Keratinocyte (primary cell): ENCODE data around the gene SPATC1L. TPM values are rescaled to one million over a fixed set of nuclear protein-coding genes. Genes with fewer than 3 reads are reported as not detected.

Source experiments
- DNase-seq: peaks from one replicate; pipeline ENCODE4 v3.0.0-alpha.2; 2011; ENCODE audit warnings: low read depth, missing footprints, low spot score
- FAIRE-seq: peaks from 2 replicates; lab custom pipeline; 2011; peaks lifted over from hg19 to GRCh38; lab: Jason Lieb, UNC
- H2AFZ ChIP-seq: 2 replicates; pipeline ENCODE4 v1.6.0; 2012; ENCODE audit warnings: low read length, control low read depth, inconsistent platforms; ENCODE audit not compliant: control insufficient read depth
- H3K27ac ChIP-seq: 2 replicates; pipeline ENCODE4 v1.5.1; 2011; ENCODE audit warnings: low read length; ENCODE audit not compliant: control insufficient read depth, insufficient read depth
- H3K27me3 ChIP-seq: 3 replicates; pipeline ENCODE4 v1.6.0; 2011; ENCODE audit warnings: low read length; ENCODE audit not compliant: control insufficient read depth, insufficient read depth; ENCODE audit errors: extremely low read depth
- H3K36me3 ChIP-seq, 2 experiments: 2 replicates in 1 of 2; 3 replicates in 1 of 2; pipeline ENCODE4 v1.5.1; 2011; ENCODE audit warnings: low read length in 2 of 2, mild to moderate bottlenecking in 1 of 2; ENCODE audit not compliant: control insufficient read depth in 2 of 2, insufficient read depth in 2 of 2; ENCODE audit errors: extremely low read depth in 1 of 2
- H3K4me1 ChIP-seq: 3 replicates; pipeline ENCODE4 v1.5.1; 2011; ENCODE audit warnings: low read length; ENCODE audit not compliant: control insufficient read depth, insufficient read depth; ENCODE audit errors: extremely low read depth
- H3K4me2 ChIP-seq: 3 replicates; pipeline ENCODE4 v1.6.0; 2011; ENCODE audit warnings: low read depth, low read length; ENCODE audit not compliant: control insufficient read depth, insufficient read depth; ENCODE audit errors: extremely low read depth
- H3K4me3 ChIP-seq, 3 experiments: fragments of 200-600 bp in 1 of 3; sonication (generic) in 1 of 3; 2 replicates in 2 of 3; 3 replicates in 1 of 3; pipeline ENCODE4 v1.5.1; 2011 to 2016; ENCODE audit warnings: low read length in 3 of 3, mild to moderate bottlenecking in 3 of 3, control low read depth in 2 of 3, inconsistent platforms in 1 of 3, low read depth in 1 of 3, mixed read lengths in 1 of 3, mixed run types in 1 of 3, moderate library complexity in 1 of 3; ENCODE audit not compliant: control insufficient read depth in 2 of 3, insufficient read depth in 2 of 3; ENCODE audit errors: extremely low read depth in 1 of 3
- H3K79me2 ChIP-seq: 2 replicates; pipeline ENCODE4 v1.6.0; 2012; ENCODE audit warnings: low read length; ENCODE audit not compliant: control insufficient read depth, insufficient read depth
- H3K9ac ChIP-seq: 3 replicates; pipeline ENCODE4 v1.6.0; 2011; ENCODE audit warnings: low read length; ENCODE audit not compliant: control insufficient read depth, insufficient read depth; ENCODE audit errors: extremely low read depth
- H3K9me1 ChIP-seq: 3 replicates; pipeline ENCODE4 v1.6.0; 2011; ENCODE audit warnings: low read length; ENCODE audit not compliant: control insufficient read depth, insufficient read depth; ENCODE audit errors: extremely low read depth
- H3K9me3 ChIP-seq: 2 replicates; pipeline ENCODE4 v1.5.1; 2012; ENCODE audit warnings: low read depth, low read length; ENCODE audit not compliant: control insufficient read depth
- H4K20me1 ChIP-seq: 3 replicates; pipeline ENCODE4 v1.6.0; 2011; ENCODE audit warnings: low read length; ENCODE audit not compliant: control insufficient read depth, insufficient read depth; ENCODE audit errors: extremely low read depth
- CTCF ChIP-seq, 3 experiments: IDR thresholded peaks in 1 of 3; conservative IDR thresholded peaks in 1 of 3; optimal IDR thresholded peaks in 1 of 3; 2 replicates in 2 of 3; 3 replicates in 1 of 3; pipeline versions ENCODE3 to v1.5.1; 2011; ENCODE audit warnings: low read length in 3 of 3, mild to moderate bottlenecking in 3 of 3, moderate library complexity in 2 of 3, control low read depth in 1 of 3, inconsistent platforms in 1 of 3; ENCODE audit not compliant: insufficient read depth in 2 of 3; ENCODE audit errors: extremely low read depth in 1 of 3
- EZH2 ChIP-seq: IDR thresholded peaks from one replicate; pipeline ENCODE4 v1.6.1; 2012; ENCODE audit warnings: inconsistent platforms, mild to moderate bottlenecking, low read length, moderate library complexity
- dilution Hi-C: fragments of 300-500 bp; cut with MboI; formaldehyde crosslinking; loops from one replicate; pipeline ENCODE4 v1.7.0; 2020; ENCODE audit warnings: low sequenced_read_pairs; ENCODE audit not compliant: extremely low pct_ligation_motif_present
- polyA plus RNA-seq, 5 experiments: library from polyadenylated mRNA; depleted of rRNA in 3 of 5; stranded (reverse) in 3 of 5; stranded (forward) in 1 of 5; unstranded in 1 of 5; fragments of >200 nt; gene quantifications; 1 replicate in 1 of 5; 2 replicates in 3 of 5; 3 replicates in 1 of 5; pipeline versions ENCODE4 v1.2.1 to v1.2.3, GENCODE V29; 2011 to 2012; ENCODE audit warnings: missing spikeins in 2 of 5, low read depth in 1 of 5, low replicate concordance in 1 of 5

SPATC1L gene
- polyA plus RNA-seq, 1 donor (not counting 4 experiments of a cell fraction or from before 2014, with no cell fraction given) = 1.3 TPM

- Histone ChIP-seq H4K20me1 (no peaks in the 10 kb centered on the region), H3K79me2 (no peaks in the 10 kb centered on the region), H3K27me3 (no peaks in the 10 kb centered on the region), H3K4me3 (no peak overlapping the region), H3K4me2 (no peak overlapping the region), H3K9me1 (no peaks in the 10 kb centered on the region), H3K36me3 (no peaks in the 10 kb centered on the region), H3K9me3 (peaks cover 3% of the 10 kb centered on the region), H3K4me1 (no peaks in the 10 kb centered on the region), H3K27ac (no peak overlapping the region), H2AFZ (no peak overlapping the region), H3K9ac (no peak overlapping the region)
- dilution Hi-C loops = no loop called here
- no peak for FAIRE-seq
- no peak for DNase-seq
- TF ChIP-seq CTCF (optimal IDR thresholded peaks at IDR 0.05 in 1 of 3, IDR thresholded peaks at IDR 0.05 in 1 of 3, conservative IDR thresholded peaks at IDR 0.05 in 1 of 3; ENCODE audit: extremely low read depth in 1 of 3, insufficient read depth in 2 of 3, low read length in 3 of 3) (no peak), EZH2 (no peak)
Measured at GRCh38 chr21:46116776-46117585, 67.3 kb downstream of the SPATC1L start.

GRCh38 chr21:46116189-46116775, 68.0 kb downstream of the SPATC1L start:
- peaks cover 5% of the 10 kb centered on the region for H3K9me3 ChIP-seq
- no peak for TF ChIP-seq CTCF (optimal IDR thresholded peaks at IDR 0.05 in 1 of 3, IDR thresholded peaks at IDR 0.05 in 1 of 3, conservative IDR thresholded peaks at IDR 0.05 in 1 of 3; ENCODE audit: extremely low read depth in 1 of 3, insufficient read depth in 2 of 3, low read length in 3 of 3)
- H3K36me3 ChIP-seq = no peaks in the 10 kb centered on the region
- DNase-seq (no peak), FAIRE-seq (no peak)
- no peaks in the 10 kb centered on the region for H3K4me1 ChIP-seq
- H3K9ac ChIP-seq = no peak overlapping the region
- no peaks in the 10 kb centered on the region for H3K79me2 ChIP-seq
- no peak overlapping the region for H2AFZ ChIP-seq
- no peaks in the 10 kb centered on the region for H3K9me1 ChIP-seq
- no peak overlapping the region for H3K27ac ChIP-seq
- H3K4me3 ChIP-seq = no peak overlapping the region
- dilution Hi-C loops = no loop called here
- H3K27me3 ChIP-seq = no peaks in the 10 kb centered on the region
- no peak overlapping the region for H3K4me2 ChIP-seq
- H4K20me1 ChIP-seq = no peaks in the 10 kb centered on the region
